Posterior cingulate gyrus (tissue), 11 donors: ENCODE data around the gene C11orf42.
"Not testable (repeated sequence)": the region's sequence is repeated elsewhere in the genome, so short reads cannot be mapped to it uniquely, and the experiment has no call there.

Experiments
- DNase-seq, 10 donors: peaks; one replicate each; pipeline versions ENCODE4 v3.0.0 to v3.0.0-alpha.2; 2020 to 2021; ENCODE audit warnings: mixed read lengths in 3 of 10
- intact Hi-C: fragments of 100-400 bp; cut with DNase I; formaldehyde crosslinking; loops from one replicate; pipeline ENCODE4 v1.15.1; 2023

Gene C11orf42

DNA sequence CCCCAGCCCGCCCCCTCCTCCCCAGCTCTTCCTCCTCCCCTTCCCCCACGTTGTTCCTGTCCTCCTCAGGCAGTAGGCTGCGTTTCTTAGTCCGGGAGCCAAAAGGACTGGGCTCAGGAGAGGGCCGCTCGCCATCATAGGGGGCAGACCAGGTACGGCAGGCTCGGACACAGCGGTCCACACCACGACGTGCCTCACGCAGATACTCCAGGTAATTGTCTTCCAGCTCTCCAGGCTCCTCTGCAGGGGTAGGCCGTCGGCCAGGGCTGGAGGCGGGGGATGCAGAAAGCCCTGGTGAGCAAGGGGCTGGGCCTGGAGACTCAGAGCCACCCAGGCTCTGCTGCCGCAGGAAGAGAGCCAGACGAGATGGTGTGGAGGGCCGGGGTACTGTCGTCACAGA lies 12.4 kb downstream of the C11orf42 start:
- intact Hi-C loops, result no loop called here
- DNase-seq, result no peak

DNA sequence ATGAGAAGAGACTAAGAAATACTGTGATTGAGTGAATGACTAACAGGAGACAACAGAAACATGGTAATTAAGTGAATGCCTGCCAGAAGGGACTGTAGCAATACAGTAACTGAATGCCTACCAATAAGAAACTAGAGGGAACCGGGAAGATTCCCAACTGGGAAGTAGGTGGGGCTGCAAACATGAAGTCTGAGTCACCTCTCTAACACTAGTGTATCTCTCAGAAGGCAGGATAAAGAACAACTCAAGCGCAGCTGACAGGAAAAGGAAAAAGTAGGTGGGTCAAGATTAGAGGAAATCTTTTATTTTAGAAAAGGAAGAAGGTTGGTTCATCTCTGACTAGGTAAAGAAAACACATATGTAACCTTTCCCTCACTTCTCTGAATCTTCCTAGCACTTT lies 14.0 kb downstream of the C11orf42 start:
- intact Hi-C loops, result no loop called here

DNA sequence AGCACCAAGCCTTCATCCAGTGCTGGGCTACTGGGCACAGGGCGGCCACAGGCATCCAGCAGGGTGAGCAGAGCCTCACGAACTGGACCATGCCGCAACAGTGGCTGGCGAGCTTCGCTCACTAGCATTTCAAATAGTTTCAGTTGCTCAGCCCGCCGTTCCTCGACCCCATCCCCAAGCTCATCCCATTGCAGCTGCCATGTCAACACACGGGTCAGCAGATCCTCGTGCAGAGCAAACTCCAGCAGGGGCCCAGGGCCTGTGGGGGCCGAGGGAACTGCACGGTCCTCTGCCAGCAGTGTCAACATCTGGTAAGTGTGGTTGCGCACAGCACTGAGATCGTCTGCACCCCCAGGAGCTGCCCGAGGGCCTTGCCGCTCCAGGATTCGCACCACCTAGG lies 18.5 kb downstream of the C11orf42 start:
- DNase-seq, result no peak
- intact Hi-C loops, result no loop called here

More for the DNA sequence above, 14.0 kb downstream of the C11orf42 start:
- no peak for DNase-seq

DNA sequence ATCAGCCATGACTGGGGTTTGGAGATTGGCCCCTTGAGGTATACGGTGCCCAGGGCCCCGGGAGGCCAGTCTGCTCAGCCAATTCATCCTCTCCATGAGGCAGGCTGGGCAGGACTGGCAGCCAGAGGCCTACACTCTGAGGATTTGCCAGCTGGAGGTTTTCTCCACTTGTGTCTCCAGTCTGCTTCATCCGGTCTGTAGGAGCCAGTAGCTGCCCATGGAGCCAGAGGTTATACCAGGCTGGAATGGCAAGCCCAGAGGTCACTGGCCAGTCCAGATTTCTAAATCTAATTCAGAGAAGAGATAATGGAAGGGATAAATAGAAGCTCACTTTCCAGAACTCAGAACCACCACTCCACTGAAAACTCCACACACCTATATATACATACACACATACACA lies 19.1 kb downstream of the C11orf42 start:
- intact Hi-C loops, result no loop called here
- DNase-seq, result no peak

DNA sequence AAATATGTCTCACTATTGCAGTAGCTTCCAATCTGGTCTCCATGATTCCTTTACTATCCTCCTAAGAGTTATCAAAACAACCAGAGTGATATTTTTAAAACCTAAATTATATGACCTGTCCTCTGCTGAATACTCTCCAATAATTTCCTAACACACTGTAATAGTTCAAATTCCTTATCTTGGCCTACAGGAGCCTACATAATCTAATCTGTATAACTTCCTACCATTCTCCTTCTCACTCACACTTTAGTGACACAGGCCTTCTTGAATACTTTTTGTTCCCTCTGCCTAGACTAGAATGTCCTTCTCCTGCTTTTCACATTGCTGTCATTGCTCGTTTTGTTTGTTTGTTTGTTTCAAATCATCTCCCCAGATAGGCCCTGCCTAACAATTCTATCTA lies 19.7 kb downstream of the C11orf42 start:
- DNase-seq, result no peak
- intact Hi-C loops, result no loop called here

DNA sequence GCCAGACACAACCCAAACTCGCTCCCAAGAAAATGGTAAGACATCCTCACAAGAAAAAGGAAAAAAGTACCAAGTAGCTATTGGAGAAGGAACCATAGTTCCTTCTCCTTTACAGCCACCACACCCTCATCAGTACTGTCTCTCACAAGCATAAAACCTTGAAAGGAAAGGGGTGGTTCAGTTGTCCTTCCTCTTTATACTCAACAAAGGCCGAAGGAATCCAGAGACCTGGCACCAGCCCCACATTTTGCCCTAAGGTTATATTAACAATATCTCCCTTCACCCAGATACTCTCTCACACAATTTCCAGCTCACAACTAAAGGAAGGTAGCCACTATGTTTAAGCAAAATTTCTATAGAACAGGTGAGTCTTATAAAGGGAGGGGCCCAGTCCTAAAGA lies 20.5 kb downstream of the C11orf42 start:
- intact Hi-C loops, result no loop called here
- DNase-seq, result no peak

DNA sequence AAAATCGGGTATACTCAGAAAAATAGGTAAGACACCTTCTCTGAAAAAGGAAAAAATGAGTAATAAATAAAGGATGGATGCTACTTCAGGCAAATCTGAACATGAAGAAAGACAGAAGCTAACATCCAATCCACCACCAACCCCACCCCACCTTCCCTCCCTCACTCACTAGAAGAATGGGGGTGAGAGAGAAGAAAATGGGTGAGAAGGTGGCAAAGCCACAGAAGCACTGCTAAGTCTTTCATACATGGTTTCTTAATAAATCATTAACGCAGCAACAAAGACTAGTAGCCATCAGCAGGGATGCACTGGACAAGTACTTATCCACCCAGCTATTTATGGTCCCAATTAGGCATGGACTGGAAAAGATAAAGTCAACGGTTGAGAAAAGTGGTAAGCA lies 23.2 kb downstream of the C11orf42 start:
- intact Hi-C loops, result no loop called here
- DNase-seq, result no peak

DNA sequence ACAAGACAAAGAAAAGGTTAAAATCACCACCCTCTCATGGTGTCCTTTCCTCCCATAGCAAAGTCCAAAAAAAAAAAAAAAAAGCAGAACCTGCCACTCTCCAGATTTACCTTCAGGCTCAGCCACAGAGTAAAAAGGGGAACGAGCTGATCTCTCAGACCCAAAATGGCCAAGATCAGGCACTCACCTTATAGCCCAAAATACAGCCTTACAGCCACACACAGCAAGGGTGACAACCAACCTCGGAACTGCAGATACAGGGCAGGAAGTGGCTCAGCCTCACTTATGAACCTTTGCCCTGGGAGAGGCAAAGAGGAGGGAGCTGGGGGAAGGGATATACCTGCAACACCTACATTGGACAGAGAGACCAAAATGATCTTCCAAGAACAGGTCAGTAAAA lies 24.6 kb downstream of the C11orf42 start:
- intact Hi-C loops, result no loop called here
- no peak for DNase-seq

DNA sequence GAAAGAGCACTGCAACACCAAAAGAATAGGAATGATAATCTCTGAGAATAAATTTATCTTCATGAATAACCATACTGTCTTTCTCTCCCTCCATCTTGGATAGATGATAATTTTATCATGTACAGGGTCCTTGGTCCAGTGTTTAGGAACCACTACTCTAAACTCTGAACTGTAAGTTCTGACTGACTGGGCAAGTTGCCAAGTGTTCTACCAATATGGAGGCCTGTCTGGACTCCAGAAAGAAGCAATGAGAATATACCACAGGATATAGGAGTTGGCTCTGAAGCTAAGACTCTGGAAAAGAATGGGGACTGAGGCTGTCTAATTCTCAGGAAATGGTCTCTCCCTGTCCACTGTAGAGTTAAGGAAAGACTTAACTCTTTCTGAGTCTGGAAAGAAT lies 27.5 kb downstream of the C11orf42 start:
- no peak for DNase-seq
- intact Hi-C loops, result no loop called here

DNA sequence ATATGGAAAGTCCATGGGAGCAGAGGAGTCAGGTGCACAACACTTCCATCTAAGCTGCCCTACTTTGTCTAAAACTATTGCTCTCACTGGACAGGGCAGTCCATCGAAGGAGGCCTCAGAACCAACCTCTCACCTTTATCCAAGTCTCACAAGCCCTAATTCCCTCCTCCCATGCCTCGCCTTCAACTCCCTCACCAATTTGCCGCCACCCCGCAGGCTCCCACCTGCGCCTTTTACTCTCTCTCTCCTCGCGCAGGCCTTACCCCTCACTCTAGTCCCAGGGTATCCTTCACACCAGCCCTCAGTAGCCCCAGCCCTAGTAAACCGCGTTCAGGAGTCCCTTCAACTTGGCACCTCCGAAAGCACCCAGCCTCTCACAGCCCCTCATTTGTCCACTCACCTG lies 28.6 kb downstream of the C11orf42 start:
- peak in 2 of 10 donors; percentile 72 to 73 for DNase-seq
- intact Hi-C loops, result loop anchor here (1.0 kb wide), 1 partner anchor 24 kb away; no protein-coding TSS in a partner anchor

DNA sequence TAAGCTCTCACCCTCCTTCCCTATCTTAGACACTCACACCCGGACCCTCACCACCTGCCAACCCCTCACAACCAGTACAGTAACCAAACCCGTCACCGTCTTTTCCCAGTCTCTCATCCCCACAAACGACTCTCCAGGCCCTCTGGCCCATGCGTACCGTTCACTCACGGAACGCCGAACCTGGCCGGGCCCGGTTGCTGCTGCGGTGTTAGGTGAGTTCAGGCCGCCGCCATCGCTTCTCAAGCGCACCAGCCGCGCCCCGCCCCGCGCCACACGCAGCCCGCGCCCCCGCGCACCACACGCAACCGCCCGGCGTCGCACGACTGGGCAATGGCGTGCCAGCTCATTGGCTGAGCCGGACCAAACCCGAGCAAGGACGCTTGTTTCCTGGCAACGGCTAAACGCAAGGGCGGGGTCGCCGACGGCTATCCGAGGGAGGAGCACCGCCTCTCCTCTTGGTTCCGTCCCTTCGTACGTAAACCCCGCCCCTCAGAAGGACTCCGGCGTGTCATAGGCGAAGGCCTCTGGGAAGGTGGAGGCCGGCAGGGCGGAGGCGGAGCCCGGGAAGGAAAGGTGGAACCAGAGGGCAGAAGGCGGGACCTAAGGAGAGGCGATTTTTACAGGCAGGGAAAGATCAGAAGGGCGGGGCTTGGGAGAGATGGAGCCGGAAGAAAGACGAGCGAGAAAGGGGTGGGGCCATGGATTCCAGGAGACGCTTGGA lies 29.2 kb downstream of the C11orf42 start, which contains the start of gene FHIP1B:
Gene FHIP1B (minus strand): TSS at position 250 of the 721 bp plus-strand sequence. CDS start 10,120 bp downstream, outside the sequence.
- peak; percentile 99 to 100 (median 100) for DNase-seq
- intact Hi-C loops, result loop anchor here (1.0 kb wide), 1 partner anchor 24 kb away; no protein-coding TSS in a partner anchor

DNA sequence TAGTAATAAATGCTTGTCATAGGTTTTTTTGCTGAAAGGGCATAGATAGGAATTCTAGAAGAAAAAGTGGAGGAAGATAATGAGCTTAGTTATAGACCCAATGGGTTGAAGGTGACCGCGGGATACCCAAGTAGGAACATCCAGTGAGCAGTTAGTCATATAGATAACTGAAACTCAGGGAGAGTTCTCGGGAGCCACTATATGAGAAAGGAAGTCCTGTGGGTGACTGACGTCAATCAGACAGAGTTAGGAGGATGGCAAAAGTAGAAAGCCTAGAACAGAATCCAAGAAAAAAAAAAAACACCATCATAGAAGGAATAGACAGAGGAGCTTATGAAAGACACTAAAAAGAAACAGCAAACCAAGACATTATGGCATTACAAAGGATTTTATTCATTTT lies 31.9 kb downstream of the C11orf42 start:
- intact Hi-C loops, result no loop called here

DNA sequence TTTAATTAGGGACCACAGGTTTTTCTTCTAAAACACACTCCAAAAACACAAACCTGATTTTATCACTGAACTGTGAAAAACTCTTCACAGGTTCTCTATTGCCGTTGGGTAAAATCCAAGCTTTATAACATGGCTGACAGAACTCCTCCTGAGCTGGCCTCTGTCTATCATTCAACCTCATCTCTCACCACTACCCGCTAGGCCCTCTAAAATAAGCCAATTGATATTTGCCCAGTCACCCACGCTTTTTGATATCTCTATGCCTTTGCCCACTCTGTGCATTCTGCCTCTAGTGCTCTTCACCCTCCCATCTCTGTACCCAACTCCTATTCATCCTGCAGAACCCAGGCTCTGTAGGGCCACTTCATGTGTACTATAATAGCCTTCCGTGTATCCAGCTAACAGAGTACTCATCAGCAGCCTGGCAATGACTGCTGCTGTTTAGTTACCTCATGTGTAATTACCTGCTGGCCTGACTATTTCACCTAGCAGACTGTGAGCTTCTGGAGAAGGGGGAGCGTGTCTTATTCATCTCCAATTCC lies 32.5 kb downstream of the C11orf42 start:
- intact Hi-C loops, result no loop called here

More for the DNA sequence above, 31.9 kb downstream of the C11orf42 start:
- no peak for DNase-seq

DNA sequence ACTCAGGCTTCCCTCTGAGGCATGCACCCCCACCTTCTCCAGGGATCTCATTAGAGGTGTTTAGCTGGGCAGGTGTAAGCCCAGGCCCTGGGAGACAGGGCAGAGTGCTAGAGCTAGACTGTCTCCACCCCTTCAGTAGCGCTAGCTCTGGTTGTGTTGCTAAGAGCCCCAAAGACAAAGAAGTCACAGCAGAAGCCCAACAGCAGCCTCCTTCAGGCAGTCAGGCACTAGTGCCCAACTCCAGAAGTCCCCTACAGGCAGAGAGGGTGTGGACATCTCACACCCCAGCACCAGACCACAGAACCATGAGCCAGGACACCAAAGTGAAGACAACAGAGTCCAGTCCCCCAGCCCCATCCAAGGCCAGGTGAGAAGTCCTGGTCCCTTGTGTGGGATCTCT lies 33.5 kb downstream of the C11orf42 start, which contains the start of gene CNGA4:
Gene CNGA4 (plus strand): TSS at position 188 of the 400 bp plus-strand sequence. CDS start 118 bp downstream, at position 306.
- DNase-seq, result no peak
- intact Hi-C loops, result no loop called here

More for the DNA sequence above, 32.5 kb downstream of the C11orf42 start:
- DNase-seq, result no peak

DNA sequence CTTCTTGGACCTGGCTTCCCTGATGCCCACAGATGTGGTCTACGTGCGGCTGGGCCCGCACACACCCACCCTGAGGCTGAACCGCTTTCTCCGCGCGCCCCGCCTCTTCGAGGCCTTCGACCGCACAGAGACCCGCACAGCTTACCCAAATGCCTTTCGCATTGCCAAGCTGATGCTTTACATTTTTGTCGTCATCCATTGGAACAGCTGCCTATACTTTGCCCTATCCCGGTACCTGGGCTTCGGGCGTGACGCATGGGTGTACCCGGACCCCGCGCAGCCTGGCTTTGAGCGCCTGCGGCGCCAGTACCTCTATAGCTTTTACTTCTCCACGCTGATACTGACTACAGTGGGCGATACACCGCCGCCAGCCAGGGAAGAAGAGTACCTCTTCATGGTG lies 34.8 kb downstream of the C11orf42 start:
- peak in 2 of 10 donors; percentile 61 to 75 for DNase-seq
- intact Hi-C loops, result no loop called here

DNA sequence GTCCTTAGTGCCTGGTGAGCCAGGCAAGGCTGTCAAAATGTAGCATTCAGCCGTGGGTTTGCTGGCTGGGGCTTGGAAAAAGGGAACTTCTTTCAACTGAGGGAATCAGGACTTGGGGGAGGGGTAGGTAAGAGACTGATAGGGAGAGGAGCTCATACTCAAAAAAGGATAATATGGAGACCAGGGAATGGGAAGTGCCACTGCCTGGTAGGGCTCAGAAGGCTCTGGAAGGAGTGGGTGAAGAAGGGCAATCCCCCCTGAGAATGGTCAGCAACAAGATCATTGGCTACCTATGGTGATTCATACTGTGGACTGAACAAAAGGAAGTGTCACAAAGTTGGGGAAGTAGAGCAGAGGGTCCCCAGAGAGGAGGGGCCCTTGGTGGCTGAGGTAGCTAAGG lies 35.4 kb downstream of the C11orf42 start:
- intact Hi-C loops, result no loop called here
- DNase-seq, result no peak

DNA sequence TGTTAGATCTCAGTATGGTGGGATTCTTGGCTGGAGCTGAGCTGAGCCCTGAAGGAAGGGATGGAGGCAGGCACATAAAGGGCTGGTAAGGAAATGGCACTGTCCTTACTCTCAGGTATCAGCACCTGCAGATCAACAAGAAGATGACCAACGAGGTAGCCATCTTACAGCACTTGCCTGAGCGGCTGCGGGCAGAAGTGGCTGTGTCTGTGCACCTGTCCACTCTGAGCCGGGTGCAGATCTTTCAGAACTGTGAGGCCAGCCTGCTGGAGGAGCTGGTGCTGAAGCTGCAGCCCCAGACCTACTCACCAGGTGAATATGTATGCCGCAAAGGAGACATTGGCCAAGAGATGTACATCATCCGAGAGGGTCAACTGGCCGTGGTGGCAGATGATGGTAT lies 36.0 kb downstream of the C11orf42 start:
- no peak for DNase-seq
- intact Hi-C loops, result no loop called here

DNA sequence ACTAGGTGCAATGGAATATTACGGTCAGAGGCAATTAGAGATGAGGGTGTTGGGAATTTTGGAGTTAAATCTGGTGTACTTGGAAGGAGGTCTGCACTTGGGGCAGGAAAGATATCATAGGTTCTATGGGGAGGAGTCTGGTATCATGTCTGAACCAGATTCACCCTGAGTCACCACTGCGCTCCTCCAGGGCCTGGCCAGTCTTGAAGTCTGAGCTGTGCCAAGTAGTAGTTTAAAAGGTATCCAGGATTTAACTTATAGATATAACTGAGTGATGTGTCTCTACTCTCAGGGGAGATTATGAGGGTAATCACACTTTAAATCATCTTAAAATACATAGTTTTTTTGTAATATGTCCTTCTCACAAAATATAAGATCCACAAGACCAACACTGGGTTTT lies 40.2 kb downstream of the C11orf42 start:
- intact Hi-C loops, result no loop called here
- DNase-seq, result no peak

DNA sequence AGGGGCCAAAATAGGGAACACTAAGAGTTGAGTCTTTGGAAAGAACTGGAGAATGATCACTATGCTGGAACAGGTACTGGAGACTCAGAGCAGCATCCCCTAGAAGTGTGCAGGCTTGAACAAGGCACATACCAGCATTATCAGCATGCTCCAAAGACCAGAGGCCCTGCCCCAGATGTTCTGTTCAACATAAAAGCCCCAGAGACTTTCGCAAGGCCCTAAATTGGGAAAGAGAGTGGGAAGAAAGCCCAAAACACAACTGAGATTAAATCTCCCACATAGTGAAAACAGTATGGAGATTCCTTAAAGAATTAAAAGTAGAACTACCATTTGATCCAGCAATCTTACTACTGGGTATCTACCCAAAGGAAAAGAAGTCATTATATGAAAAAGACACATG lies 42.9 kb downstream of the C11orf42 start:
- no peak for DNase-seq
- intact Hi-C loops, result no loop called here

DNA sequence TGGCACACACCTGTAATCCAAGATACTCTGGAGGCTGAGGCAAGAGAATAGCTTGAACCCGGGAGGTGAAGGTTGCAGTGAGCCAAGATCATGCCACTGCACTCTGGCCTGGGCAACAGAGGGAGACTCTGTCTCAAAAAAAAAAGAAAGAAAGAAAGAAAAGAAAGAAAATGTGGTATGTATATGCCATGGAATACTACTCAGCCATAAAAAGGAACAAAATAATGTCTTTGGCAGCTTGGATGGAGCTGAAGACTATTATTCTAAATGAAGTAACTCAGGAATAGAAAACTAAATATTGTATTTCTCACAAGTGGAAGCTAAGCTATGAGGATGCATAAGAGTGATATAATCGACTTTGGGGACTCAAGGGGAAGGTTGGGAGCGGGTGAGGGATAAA lies 43.5 kb downstream of the C11orf42 start:
- intact Hi-C loops, DNase-seq: not testable (repeated sequence)

DNA sequence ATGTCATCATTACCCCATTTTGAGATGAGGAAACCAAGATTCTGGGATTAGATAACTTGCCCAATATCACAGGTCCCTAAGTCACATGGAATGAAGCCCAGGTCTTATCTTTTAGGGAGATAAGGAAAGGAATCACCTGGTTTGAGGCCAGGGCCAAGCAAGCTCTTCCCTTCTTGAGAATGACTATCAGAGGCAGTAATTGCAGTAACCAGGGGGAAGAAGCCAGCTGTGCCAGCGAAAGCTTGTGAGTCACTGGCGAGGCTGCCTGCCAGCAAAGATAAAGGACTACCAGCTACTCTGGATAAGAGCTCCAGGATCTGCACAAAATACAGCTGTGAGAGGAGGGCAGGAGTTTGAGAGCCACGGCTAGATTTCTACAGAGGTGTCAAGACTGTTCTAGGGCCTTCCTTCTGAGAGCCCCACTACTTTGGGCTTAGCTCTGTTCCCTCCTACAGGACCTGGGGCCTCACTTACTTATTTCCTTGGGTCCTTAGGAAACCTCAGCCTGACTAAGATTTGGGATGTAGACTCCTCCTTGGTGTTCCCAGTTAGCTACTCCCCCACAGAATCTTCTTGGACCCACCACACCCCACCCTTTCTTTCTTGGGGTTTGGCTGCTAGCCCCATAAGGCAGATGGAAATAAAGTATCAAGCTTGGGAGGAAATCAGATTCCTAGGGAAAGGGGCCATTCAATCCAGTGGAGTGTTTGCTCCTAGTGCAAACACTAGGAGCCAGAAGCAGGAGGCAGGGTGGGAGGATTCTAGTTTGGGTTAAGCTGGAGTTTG lies 44.6 kb downstream of the C11orf42 start:
- intact Hi-C loops, result loop anchor here (5.0 kb wide), 1 partner anchor 67 kb away; no protein-coding TSS in a partner anchor
- DNase-seq, result peak in 8 of 10 donors; percentile 50 to 96 (median 77)
